GM18507 (cell line): ENCODE results near the gene DIS3L2.
"Not testable (repeated sequence)": the region's sequence is repeated elsewhere in the genome, so short reads cannot be mapped to it uniquely, and the experiment has no call there.

ENCODE experiments used
- DNase-seq: peaks from one replicate; pipeline ENCODE4 v3.0.0; 2011; ENCODE audit warnings: low read depth; ENCODE audit not compliant: insufficient read length; ENCODE audit errors: extremely low spot score
- FAIRE-seq: peaks from 2 replicates; lab custom pipeline; 2011; peaks lifted over from hg19 to GRCh38; lab: Jason Lieb, UNC

Gene DIS3L2

GRCh38 chr2:232094201-232094600, 132.7 kb downstream of the DIS3L2 start:
- FAIRE-seq (no peak), DNase-seq (no peak)

GRCh38 chr2:232094883-232095282, 133.4 kb downstream of the DIS3L2 start:
- FAIRE-seq (no peak), DNase-seq (no peak)

- FAIRE-seq, result no peak
- DNase-seq, result no peak
These were observed 135.7 kb downstream of the DIS3L2 start for GRCh38 chr2:232097260-232097659.

GRCh38 chr2:232097758-232098157, 136.2 kb downstream of the DIS3L2 start:
- FAIRE-seq (no peak), DNase-seq (no peak)

GRCh38 chr2:232102380-232102779, 140.9 kb downstream of the DIS3L2 start:
- DNase-seq (no peak), FAIRE-seq (peak; percentile 33)

- DNase-seq (no peak), FAIRE-seq (no peak)
These were observed 141.7 kb downstream of the DIS3L2 start for GRCh38 chr2:232103140-232103737.

GRCh38 chr2:232104076-232104646, 142.6 kb downstream of the DIS3L2 start:
- no peak for FAIRE-seq

GRCh38 chr2:232111551-232111950, 150.0 kb downstream of the DIS3L2 start:
- FAIRE-seq (no peak), DNase-seq (no peak)

More at GRCh38 chr2:232104076-232104646, 142.6 kb downstream of the DIS3L2 start:
- no peak for DNase-seq

GRCh38 chr2:232113821-232114220, 152.3 kb downstream of the DIS3L2 start:
- no peak for FAIRE-seq
- DNase-seq, result no peak

GRCh38 chr2:232115728-232116361, 154.3 kb downstream of the DIS3L2 start:
- DNase-seq, FAIRE-seq: not testable (repeated sequence)

- DNase-seq, result no peak
- FAIRE-seq, result no peak
These were observed 155.3 kb downstream of the DIS3L2 start for GRCh38 chr2:232116852-232117251.

GRCh38 chr2:232117413-232117812, 155.9 kb downstream of the DIS3L2 start:
- DNase-seq, result no peak

GRCh38 chr2:232120911-232121310, 159.4 kb downstream of the DIS3L2 start:
- no peak for DNase-seq
- FAIRE-seq, result no peak

More at GRCh38 chr2:232117413-232117812, 155.9 kb downstream of the DIS3L2 start:
- no peak for FAIRE-seq

- no peak for FAIRE-seq
These were observed 162.8 kb downstream of the DIS3L2 start for GRCh38 chr2:232124309-232124708.

GRCh38 chr2:232126301-232127099, 165.0 kb downstream of the DIS3L2 start:
- DNase-seq (no peak), FAIRE-seq (no peak)

More at GRCh38 chr2:232124309-232124708, 162.8 kb downstream of the DIS3L2 start:
- DNase-seq, result no peak

GRCh38 chr2:232129483-232129882, 168.0 kb downstream of the DIS3L2 start:
- no peak for FAIRE-seq

GRCh38 chr2:232132181-232132580, 170.7 kb downstream of the DIS3L2 start:
- no peak for DNase-seq
- FAIRE-seq, result no peak

More at GRCh38 chr2:232129483-232129882, 168.0 kb downstream of the DIS3L2 start:
- DNase-seq, result no peak

- DNase-seq, result no peak
- FAIRE-seq, result no peak
These were observed 171.6 kb downstream of the DIS3L2 start for GRCh38 chr2:232133078-232133477.

GRCh38 chr2:232134939-232135338, 173.4 kb downstream of the DIS3L2 start:
- DNase-seq, result no peak
- FAIRE-seq, result no peak
